Measurements from ENCODE around the gene RPN2. TPM values are rescaled to one million over a fixed set of nuclear protein-coding genes. Genes with fewer than 3 reads are reported as not detected.

Gene RPN2
- polyA plus RNA-seq, 2 donors, result 41.5 to 101 TPM

DNA sequence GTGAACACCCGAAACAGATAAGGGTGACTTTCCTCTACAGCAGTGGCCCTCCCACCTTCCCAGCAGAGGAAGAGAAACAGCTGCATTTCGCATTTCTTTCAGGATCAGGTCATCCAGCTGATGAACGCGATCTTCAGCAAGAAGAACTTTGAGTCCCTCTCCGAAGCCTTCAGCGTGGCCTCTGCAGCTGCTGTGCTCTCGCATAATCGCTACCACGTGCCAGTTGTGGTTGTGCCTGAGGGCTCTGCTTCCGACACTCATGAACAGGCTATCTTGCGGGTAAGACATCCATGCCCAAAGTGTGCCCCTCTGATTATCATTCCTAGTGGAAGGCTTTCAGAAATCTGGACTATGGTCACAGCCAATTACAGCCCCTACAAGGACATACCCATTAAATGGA lies 28.0 kb downstream of the RPN2 start:
- H3K27ac ChIP-seq (ENCODE audit: low read depth in 2 of 2, low read length in 1 of 2), result no peak overlapping the region
- H3K27me3 ChIP-seq (ENCODE audit: control insufficient read depth in 1 of 2, insufficient read depth in 2 of 2, low read length in 2 of 2), result no peaks in the 10 kb centered on the region
- no peaks in the 10 kb centered on the region for H3K9me3 ChIP-seq (ENCODE audit: control insufficient read depth in 2 of 2, insufficient read depth in 1 of 2, low read depth in 1 of 2, low read length in 1 of 2)
- no peak overlapping the region for H3K4me3 ChIP-seq (ENCODE audit: low read depth in 1 of 2, low read length in 2 of 2)
- H3K36me3 ChIP-seq (ENCODE audit: control insufficient read depth in 2 of 2, insufficient read depth in 2 of 2, low read length in 1 of 2), result peaks cover 8 to 24% of the 10 kb centered on the region in 2 donors
- H3K4me1 ChIP-seq (ENCODE audit: control insufficient read depth in 2 of 2, insufficient read depth in 2 of 2, low read length in 1 of 2), result no peaks in the 10 kb centered on the region
- WGBS, 2 donors, result 94 to 95% methylated on average over 11 of the region's 11 CpGs

DNA sequence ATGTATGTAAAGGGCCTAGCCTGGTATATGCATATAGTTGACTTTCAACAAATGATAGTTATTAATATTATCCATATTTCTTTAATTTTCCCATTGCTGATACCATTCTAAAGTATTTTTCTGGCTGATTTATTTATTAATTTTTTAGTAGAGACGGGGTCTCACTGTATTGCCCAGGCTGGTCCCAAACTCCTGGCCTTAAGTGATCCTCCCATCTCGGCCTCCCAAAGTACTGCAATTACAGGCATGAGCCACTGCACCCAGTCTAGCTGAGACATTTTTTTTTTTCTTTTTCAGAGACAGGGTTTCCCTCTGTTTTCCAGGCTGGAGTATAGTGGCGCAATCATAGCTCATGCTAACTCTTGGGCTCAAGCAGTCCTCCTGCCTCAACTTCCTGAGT lies 30.1 kb downstream of the RPN2 start:
- Histone ChIP-seq H3K9me3 (ENCODE audit: control insufficient read depth in 2 of 2, insufficient read depth in 1 of 2, low read depth in 1 of 2, low read length in 1 of 2) (no peaks in the 10 kb centered on the region), H3K4me3 (ENCODE audit: low read depth in 1 of 2, low read length in 2 of 2) (no peak overlapping the region), H3K27me3 (ENCODE audit: control insufficient read depth in 1 of 2, insufficient read depth in 2 of 2, low read length in 2 of 2) (no peaks in the 10 kb centered on the region), H3K27ac (ENCODE audit: low read depth in 2 of 2, low read length in 1 of 2) (no peak overlapping the region), H3K4me1 (ENCODE audit: control insufficient read depth in 2 of 2, insufficient read depth in 2 of 2, low read length in 1 of 2) (no peaks in the 10 kb centered on the region), H3K36me3 (ENCODE audit: control insufficient read depth in 2 of 2, insufficient read depth in 2 of 2, low read length in 1 of 2) (peaks cover 10 to 22% of the 10 kb centered on the region in 2 donors)
- WGBS, 2 donors, result 97 to 99% methylated on average over 3 of the region's 3 CpGs

DNA sequence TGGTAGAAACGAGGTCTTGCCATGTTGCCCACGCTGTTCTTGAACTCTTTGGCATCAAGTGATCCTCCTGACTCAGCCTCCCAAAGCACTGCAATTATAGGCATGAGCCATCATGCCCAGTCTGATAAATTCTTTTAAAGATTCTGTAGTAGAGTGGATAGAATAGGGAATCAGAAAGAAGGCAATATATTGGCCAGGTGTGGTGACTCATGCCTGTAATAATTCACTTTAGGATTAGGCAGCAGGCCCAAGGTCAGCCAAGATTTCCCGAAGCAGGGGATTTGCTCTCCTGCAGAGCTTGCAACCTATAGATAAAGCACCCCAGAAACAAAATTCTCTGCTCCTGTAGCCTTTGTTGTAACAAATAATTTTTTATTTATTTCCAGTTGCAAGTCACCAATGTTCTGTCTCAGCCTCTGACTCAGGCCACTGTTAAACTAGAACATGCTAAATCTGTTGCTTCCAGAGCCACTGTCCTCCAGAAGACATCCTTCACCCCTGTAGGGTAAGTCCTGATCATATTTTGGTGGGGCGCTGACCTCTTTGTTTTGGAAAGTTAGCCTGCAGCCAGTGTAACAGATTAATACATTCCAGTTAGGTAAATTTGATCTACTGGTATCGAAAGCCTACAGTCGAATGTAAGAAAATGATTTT lies 30.7 kb downstream of the RPN2 start:
- 56 to 62% methylated on average over 6 of the region's 6 CpGs for WGBS, 2 donors
- no peaks in the 10 kb centered on the region for H3K4me1 ChIP-seq (ENCODE audit: control insufficient read depth in 2 of 2, insufficient read depth in 2 of 2, low read length in 1 of 2)
- no peaks in the 10 kb centered on the region for H3K9me3 ChIP-seq (ENCODE audit: control insufficient read depth in 2 of 2, insufficient read depth in 1 of 2, low read depth in 1 of 2, low read length in 1 of 2)
- peak overlapping the region in 1 of 2 donors; percentile 18 for H3K27ac ChIP-seq (ENCODE audit: low read depth in 2 of 2, low read length in 1 of 2)
- peaks cover 13 to 17% of the 10 kb centered on the region in 2 donors for H3K36me3 ChIP-seq (ENCODE audit: control insufficient read depth in 2 of 2, insufficient read depth in 2 of 2, low read length in 1 of 2)
- H3K4me3 ChIP-seq (ENCODE audit: low read depth in 1 of 2, low read length in 2 of 2), result no peak overlapping the region
- no peaks in the 10 kb centered on the region for H3K27me3 ChIP-seq (ENCODE audit: control insufficient read depth in 1 of 2, insufficient read depth in 2 of 2, low read length in 2 of 2)

- no peak overlapping the region for H3K4me3 ChIP-seq (ENCODE audit: low read depth in 1 of 2, low read length in 2 of 2)
- no peak overlapping the region for H3K27ac ChIP-seq (ENCODE audit: low read depth in 2 of 2, low read length in 1 of 2)
- no peaks in the 10 kb centered on the region for H3K9me3 ChIP-seq (ENCODE audit: control insufficient read depth in 2 of 2, insufficient read depth in 1 of 2, low read depth in 1 of 2, low read length in 1 of 2)
- WGBS, 2 donors, result 97 to 100% methylated on average over 4 of the region's 4 CpGs
- H3K27me3 ChIP-seq (ENCODE audit: control insufficient read depth in 1 of 2, insufficient read depth in 2 of 2, low read length in 2 of 2), result no peaks in the 10 kb centered on the region
- no peaks in the 10 kb centered on the region for H3K4me1 ChIP-seq (ENCODE audit: control insufficient read depth in 2 of 2, insufficient read depth in 2 of 2, low read length in 1 of 2)
- peaks cover 5% of the 10 kb centered on the region in 2 donors for H3K36me3 ChIP-seq (ENCODE audit: control insufficient read depth in 2 of 2, insufficient read depth in 2 of 2, low read length in 1 of 2)
These were observed 39.3 kb downstream of the RPN2 start for GRCh38 chr20:37218441-37218840.

DNA sequence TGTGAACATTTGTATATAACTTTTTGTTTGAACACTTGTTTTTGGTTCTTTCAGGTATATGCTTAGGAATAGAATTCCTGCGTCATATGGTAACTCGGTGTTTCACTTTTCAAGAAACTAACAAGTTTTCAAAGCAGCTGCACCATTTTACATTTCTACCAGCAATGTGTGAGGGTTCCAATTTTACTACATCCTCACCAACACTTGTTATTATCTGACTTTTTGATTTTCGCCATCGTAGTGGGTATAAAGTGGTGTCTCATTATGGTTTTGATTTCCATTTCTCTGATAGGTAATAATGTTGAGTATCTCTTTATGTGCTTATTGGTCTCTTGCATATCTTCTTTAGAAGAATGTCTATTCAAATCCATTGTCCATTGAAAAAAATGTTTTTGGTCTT lies 39.8 kb downstream of the RPN2 start:
- H3K36me3 ChIP-seq (ENCODE audit: control insufficient read depth in 2 of 2, insufficient read depth in 2 of 2, low read length in 1 of 2), result peaks cover 9% of the 10 kb centered on the region in 2 donors
- WGBS, 2 donors, result 76 to 86% methylated on average over 4 of the region's 4 CpGs

GRCh38 chr20:37219751-37220668 lies 40.9 kb downstream of the RPN2 start:
- H3K27ac ChIP-seq (ENCODE audit: low read depth in 2 of 2, low read length in 1 of 2), result peak overlapping the region in 1 of 2 donors; percentile 34
- WGBS, 2 donors, result 65 to 75% methylated on average over 10 of the region's 10 CpGs
- H3K9me3 ChIP-seq (ENCODE audit: control insufficient read depth in 2 of 2, insufficient read depth in 1 of 2, low read depth in 1 of 2, low read length in 1 of 2), result no peaks in the 10 kb centered on the region
- peaks cover 6 to 14% of the 10 kb centered on the region in 2 donors for H3K36me3 ChIP-seq (ENCODE audit: control insufficient read depth in 2 of 2, insufficient read depth in 2 of 2, low read length in 1 of 2)
- no peaks in the 10 kb centered on the region for H3K27me3 ChIP-seq (ENCODE audit: control insufficient read depth in 1 of 2, insufficient read depth in 2 of 2, low read length in 2 of 2)
- no peaks in the 10 kb centered on the region for H3K4me1 ChIP-seq (ENCODE audit: control insufficient read depth in 2 of 2, insufficient read depth in 2 of 2, low read length in 1 of 2)
- H3K4me3 ChIP-seq (ENCODE audit: low read depth in 1 of 2, low read length in 2 of 2), result no peak overlapping the region

More for the DNA sequence above, 39.8 kb downstream of the RPN2 start:
- Histone ChIP-seq H3K4me1 (ENCODE audit: control insufficient read depth in 2 of 2, insufficient read depth in 2 of 2, low read length in 1 of 2) (no peaks in the 10 kb centered on the region), H3K4me3 (ENCODE audit: low read depth in 1 of 2, low read length in 2 of 2) (no peak overlapping the region), H3K27ac (ENCODE audit: low read depth in 2 of 2, low read length in 1 of 2) (no peak overlapping the region), H3K27me3 (ENCODE audit: control insufficient read depth in 1 of 2, insufficient read depth in 2 of 2, low read length in 2 of 2) (no peaks in the 10 kb centered on the region), H3K9me3 (ENCODE audit: control insufficient read depth in 2 of 2, insufficient read depth in 1 of 2, low read depth in 1 of 2, low read length in 1 of 2) (no peaks in the 10 kb centered on the region)

DNA sequence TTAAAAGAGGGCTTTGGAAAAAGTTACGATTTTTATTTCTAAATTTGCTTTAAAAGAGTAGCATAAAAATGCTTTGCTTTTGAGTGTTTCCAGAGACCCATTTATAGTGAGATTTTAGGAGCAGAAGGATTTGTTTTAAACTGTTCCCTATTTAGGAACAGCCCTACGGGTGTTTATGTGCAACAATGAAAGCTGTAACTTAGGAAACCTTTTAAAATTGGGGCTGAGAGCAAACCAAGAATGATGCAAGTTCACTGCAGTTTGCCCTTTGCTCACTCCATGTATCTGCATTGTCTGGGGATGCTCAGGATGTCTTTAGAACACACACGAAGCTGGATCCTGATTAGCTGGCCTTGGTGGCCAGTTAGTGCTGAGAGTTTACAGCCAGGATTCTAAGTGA lies 41.6 kb downstream of the RPN2 start:
- 39 to 46% methylated on average over 3 of the region's 3 CpGs for WGBS, 2 donors
- peaks cover 10 to 21% of the 10 kb centered on the region in 2 donors for H3K36me3 ChIP-seq (ENCODE audit: control insufficient read depth in 2 of 2, insufficient read depth in 2 of 2, low read length in 1 of 2)
- H3K4me3 ChIP-seq (ENCODE audit: low read depth in 1 of 2, low read length in 2 of 2), result no peak overlapping the region
- H3K9me3 ChIP-seq (ENCODE audit: control insufficient read depth in 2 of 2, insufficient read depth in 1 of 2, low read depth in 1 of 2, low read length in 1 of 2), result no peaks in the 10 kb centered on the region
- no peak overlapping the region for H3K27ac ChIP-seq (ENCODE audit: low read depth in 2 of 2, low read length in 1 of 2)
- H3K4me1 ChIP-seq (ENCODE audit: control insufficient read depth in 2 of 2, insufficient read depth in 2 of 2, low read length in 1 of 2), result no peaks in the 10 kb centered on the region
- H3K27me3 ChIP-seq (ENCODE audit: control insufficient read depth in 1 of 2, insufficient read depth in 2 of 2, low read length in 2 of 2), result no peaks in the 10 kb centered on the region

DNA sequence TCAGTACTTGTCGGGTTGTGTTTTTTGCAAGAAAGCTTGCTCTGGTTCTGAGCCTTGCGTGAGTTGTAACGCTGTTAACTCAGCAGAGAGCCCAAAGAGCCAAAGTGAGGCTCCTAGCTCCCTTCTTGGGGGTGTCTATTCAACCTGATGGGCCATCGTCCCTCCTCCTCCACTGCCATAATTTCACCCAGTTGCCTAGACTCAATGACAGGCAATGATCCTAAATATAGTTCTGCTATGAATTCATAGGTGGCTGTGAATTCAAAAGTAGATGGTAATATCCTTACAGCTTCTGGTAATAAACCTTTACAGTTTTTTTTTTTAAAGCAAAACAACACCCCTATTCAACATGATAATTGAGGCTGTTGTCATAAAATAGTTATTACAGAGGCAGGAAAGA lies 43.0 kb downstream of the RPN2 start:
- Histone ChIP-seq H3K27me3 (ENCODE audit: control insufficient read depth in 1 of 2, insufficient read depth in 2 of 2, low read length in 2 of 2) (no peaks in the 10 kb centered on the region), H3K9me3 (ENCODE audit: control insufficient read depth in 2 of 2, insufficient read depth in 1 of 2, low read depth in 1 of 2, low read length in 1 of 2) (no peaks in the 10 kb centered on the region), H3K27ac (ENCODE audit: low read depth in 2 of 2, low read length in 1 of 2) (peak overlapping the region in 1 of 2 donors; percentile 8), H3K4me3 (ENCODE audit: low read depth in 1 of 2, low read length in 2 of 2) (no peak overlapping the region), H3K36me3 (ENCODE audit: control insufficient read depth in 2 of 2, insufficient read depth in 2 of 2, low read length in 1 of 2) (peaks cover 13 to 27% of the 10 kb centered on the region in 2 donors), H3K4me1 (ENCODE audit: control insufficient read depth in 2 of 2, insufficient read depth in 2 of 2, low read length in 1 of 2) (no peaks in the 10 kb centered on the region)
- WGBS, 2 donors, result 96 to 98% methylated on average over 4 of the region's 4 CpGs

- no peaks in the 10 kb centered on the region for H3K4me1 ChIP-seq (ENCODE audit: control insufficient read depth in 2 of 2, insufficient read depth in 2 of 2, low read length in 1 of 2)
- no peaks in the 10 kb centered on the region for H3K9me3 ChIP-seq (ENCODE audit: control insufficient read depth in 2 of 2, insufficient read depth in 1 of 2, low read depth in 1 of 2, low read length in 1 of 2)
- peaks cover 13 to 29% of the 10 kb centered on the region in 2 donors for H3K36me3 ChIP-seq (ENCODE audit: control insufficient read depth in 2 of 2, insufficient read depth in 2 of 2, low read length in 1 of 2)
- no peak overlapping the region for H3K27ac ChIP-seq (ENCODE audit: low read depth in 2 of 2, low read length in 1 of 2)
- H3K4me3 ChIP-seq (ENCODE audit: low read depth in 1 of 2, low read length in 2 of 2), result no peak overlapping the region
- no peaks in the 10 kb centered on the region for H3K27me3 ChIP-seq (ENCODE audit: control insufficient read depth in 1 of 2, insufficient read depth in 2 of 2, low read length in 2 of 2)
These were observed 43.9 kb downstream of the RPN2 start for GRCh38 chr20:37223053-37223452.

All from esophagus (tissue), 2 donors.